ENCODE results near the gene BAMBI.

DNA sequence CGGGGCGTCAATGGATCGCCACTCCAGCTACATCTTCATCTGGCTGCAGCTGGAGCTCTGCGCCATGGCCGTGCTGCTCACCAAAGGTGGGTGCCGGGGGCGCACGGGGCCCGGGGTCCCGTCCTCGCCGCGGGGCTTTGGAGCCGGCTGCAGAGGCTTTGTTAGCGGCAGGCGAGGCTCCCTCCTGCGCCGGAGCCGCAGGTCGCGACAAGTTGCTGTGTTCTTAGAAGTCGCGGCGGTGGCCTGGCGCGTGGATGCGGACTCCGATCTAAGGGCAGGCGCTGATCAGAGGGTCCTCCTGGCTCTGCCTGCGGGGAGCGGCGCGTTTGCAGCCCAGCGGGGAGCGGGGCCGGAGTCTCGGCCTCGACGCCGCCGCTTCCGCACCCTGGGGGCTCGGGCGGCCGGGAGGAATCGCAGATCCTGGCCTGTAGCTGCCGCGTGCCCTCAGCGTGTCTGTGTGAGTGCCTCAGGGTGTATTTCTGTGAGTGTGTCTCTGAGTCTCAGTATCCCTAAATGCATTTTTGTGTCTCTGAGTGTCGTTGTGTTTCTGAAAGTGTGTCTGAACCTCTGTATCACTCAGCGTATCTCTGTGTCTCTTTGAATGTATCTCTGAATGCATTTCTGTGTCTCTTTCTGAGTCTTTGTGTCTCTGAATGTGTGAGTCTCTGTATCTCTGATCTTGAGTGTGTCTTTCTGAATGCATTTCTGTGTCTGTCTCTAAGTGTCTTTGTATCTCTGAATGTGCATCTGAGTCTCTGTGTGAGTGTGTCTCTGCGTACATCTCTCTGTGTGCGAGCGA lies 766 bp downstream of the BAMBI start:
- TF ChIP-seq, protein P1, sequence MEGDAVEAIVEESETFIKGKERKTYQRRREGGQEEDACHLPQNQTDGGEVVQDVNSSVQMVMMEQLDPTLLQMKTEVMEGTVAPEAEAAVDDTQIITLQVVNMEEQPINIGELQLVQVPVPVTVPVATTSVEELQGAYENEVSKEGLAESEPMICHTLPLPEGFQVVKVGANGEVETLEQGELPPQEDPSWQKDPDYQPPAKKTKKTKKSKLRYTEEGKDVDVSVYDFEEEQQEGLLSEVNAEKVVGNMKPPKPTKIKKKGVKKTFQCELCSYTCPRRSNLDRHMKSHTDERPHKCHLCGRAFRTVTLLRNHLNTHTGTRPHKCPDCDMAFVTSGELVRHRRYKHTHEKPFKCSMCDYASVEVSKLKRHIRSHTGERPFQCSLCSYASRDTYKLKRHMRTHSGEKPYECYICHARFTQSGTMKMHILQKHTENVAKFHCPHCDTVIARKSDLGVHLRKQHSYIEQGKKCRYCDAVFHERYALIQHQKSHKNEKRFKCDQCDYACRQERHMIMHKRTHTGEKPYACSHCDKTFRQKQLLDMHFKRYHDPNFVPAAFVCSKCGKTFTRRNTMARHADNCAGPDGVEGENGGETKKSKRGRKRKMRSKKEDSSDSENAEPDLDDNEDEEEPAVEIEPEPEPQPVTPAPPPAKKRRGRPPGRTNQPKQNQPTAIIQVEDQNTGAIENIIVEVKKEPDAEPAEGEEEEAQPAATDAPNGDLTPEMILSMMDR (IDR thresholded peaks at IDR 0.05; ENCODE audit: poor library complexity, severe bottlenecking): no peak
- no peak for TF ChIP-seq EP300 (conservative IDR thresholded peaks at IDR 0.05; ENCODE audit: poor library complexity, severe bottlenecking)
- TF ChIP-seq POLR2AphosphoS5 (IDR thresholded peaks at IDR 0.05): no peak
- TF ChIP-seq, protein P2, sequence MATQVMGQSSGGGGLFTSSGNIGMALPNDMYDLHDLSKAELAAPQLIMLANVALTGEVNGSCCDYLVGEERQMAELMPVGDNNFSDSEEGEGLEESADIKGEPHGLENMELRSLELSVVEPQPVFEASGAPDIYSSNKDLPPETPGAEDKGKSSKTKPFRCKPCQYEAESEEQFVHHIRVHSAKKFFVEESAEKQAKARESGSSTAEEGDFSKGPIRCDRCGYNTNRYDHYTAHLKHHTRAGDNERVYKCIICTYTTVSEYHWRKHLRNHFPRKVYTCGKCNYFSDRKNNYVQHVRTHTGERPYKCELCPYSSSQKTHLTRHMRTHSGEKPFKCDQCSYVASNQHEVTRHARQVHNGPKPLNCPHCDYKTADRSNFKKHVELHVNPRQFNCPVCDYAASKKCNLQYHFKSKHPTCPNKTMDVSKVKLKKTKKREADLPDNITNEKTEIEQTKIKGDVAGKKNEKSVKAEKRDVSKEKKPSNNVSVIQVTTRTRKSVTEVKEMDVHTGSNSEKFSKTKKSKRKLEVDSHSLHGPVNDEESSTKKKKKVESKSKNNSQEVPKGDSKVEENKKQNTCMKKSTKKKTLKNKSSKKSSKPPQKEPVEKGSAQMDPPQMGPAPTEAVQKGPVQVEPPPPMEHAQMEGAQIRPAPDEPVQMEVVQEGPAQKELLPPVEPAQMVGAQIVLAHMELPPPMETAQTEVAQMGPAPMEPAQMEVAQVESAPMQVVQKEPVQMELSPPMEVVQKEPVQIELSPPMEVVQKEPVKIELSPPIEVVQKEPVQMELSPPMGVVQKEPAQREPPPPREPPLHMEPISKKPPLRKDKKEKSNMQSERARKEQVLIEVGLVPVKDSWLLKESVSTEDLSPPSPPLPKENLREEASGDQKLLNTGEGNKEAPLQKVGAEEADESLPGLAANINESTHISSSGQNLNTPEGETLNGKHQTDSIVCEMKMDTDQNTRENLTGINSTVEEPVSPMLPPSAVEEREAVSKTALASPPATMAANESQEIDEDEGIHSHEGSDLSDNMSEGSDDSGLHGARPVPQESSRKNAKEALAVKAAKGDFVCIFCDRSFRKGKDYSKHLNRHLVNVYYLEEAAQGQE (IDR thresholded peaks at IDR 0.05; ENCODE audit: borderline replicate concordance): no peak
